IMR-90 (cell line): ENCODE results near the gene SLC34A3. TPM values are rescaled to one million over a fixed set of nuclear protein-coding genes. Genes with fewer than 3 reads are reported as not detected.
A peak's percentile ranks its signal among the peaks of the same experiment; 100 is the strongest.

Source experiments
- ATAC-seq: fragments of 200-7000 bp; cut with Tn5 transposase; 2 replicates; pipeline ENCODE4 v1.9.1; 2020; ENCODE audit warnings: low read depth, mild to moderate bottlenecking, moderate library complexity
- BruUV-seq: library from RNA; stranded (reverse); fragments of 400-500 nt; replicated peaks from 2 replicates; lab custom pipeline; 2021; lab: Mats Ljungman, UMichigan
- CTCF ChIA-PET: fragments of 300-600 bp; formaldehyde crosslinking; extraction: SDS; loops from one replicate; lab custom pipeline; 2021; ENCODE audit warnings: antibody characterized with exemption; lab: Yijun Ruan, JAX
- POLR2A ChIA-PET: fragments of 300-600 bp; sonication (Branson Sonifier 250); formaldehyde crosslinking; loops from one replicate; lab custom pipeline; 2022; ENCODE audit warnings: antibody characterized with exemption; ENCODE audit not compliant: unreplicated experiment; lab: Charles Lee
- DNase-seq: peaks from one replicate; pipeline ENCODE4 v3.0.0; 2013
- H2AFZ ChIP-seq: replicated peaks from 2 replicates; pipeline ENCODE3; 2013; ENCODE audit warnings: low read length, mild to moderate bottlenecking; ENCODE audit not compliant: poor library complexity
- H2AK5ac ChIP-seq: 2 replicates; pipeline ENCODE4 v1.6.1; 2013; ENCODE audit warnings: low read depth, low read length, inconsistent platforms
- H2AK9ac ChIP-seq: replicated peaks from 2 replicates; pipeline ENCODE3; 2013; ENCODE audit warnings: mild to moderate bottlenecking, low read depth, low read length, moderate library complexity; ENCODE audit not compliant: poor library complexity
- H2BK120ac ChIP-seq: 2 replicates; pipeline ENCODE4 v1.6.1; 2013; ENCODE audit warnings: low read depth, low read length, inconsistent platforms
- H2BK15ac ChIP-seq: 3 replicates; pipeline ENCODE4 v1.6.1; 2013; ENCODE audit warnings: low read depth, low read length, inconsistent platforms
- H2BK20ac ChIP-seq: 2 replicates; pipeline ENCODE4 v1.6.1; 2013; ENCODE audit warnings: low read depth, mild to moderate bottlenecking, inconsistent platforms, low read length, moderate library complexity
- H2BK5ac ChIP-seq: 2 replicates; pipeline ENCODE4 v1.6.1; 2013; ENCODE audit warnings: mild to moderate bottlenecking, low read depth, low read length, inconsistent platforms; ENCODE audit not compliant: poor library complexity, severe bottlenecking
- H3K14ac ChIP-seq: replicated peaks from 2 replicates; pipeline ENCODE4 v1.6.1; 2013; ENCODE audit warnings: low read depth, low read length, inconsistent platforms
- H3K18ac ChIP-seq: 2 replicates; pipeline ENCODE4 v1.6.1; 2013; ENCODE audit warnings: low read depth, low read length, control low read depth
- H3K23ac ChIP-seq: 2 replicates; pipeline ENCODE4 v1.6.1; 2013; ENCODE audit warnings: low read depth, low read length, inconsistent platforms
- H3K27ac ChIP-seq: 2 replicates; pipeline ENCODE4 v1.5.1; 2013; ENCODE audit warnings: mild to moderate bottlenecking, control low read depth, low read length; ENCODE audit not compliant: insufficient read depth
- H3K27me3 ChIP-seq: 2 replicates; pipeline ENCODE4 v1.6.1; 2013; ENCODE audit warnings: low read length; ENCODE audit not compliant: control insufficient read depth, insufficient read depth
- H3K36me3 ChIP-seq: 2 replicates; pipeline ENCODE4 v1.6.1; 2013; ENCODE audit warnings: low read length, mixed read lengths; ENCODE audit not compliant: control insufficient read depth, insufficient read depth
- H3K4ac ChIP-seq: 2 replicates; pipeline ENCODE4 v1.6.1; 2013; ENCODE audit warnings: low read depth, low read length, inconsistent platforms
- H3K4me1 ChIP-seq: 2 replicates; pipeline ENCODE4 v1.6.1; 2013; ENCODE audit warnings: low read length, mixed read lengths; ENCODE audit not compliant: control insufficient read depth, insufficient read depth
- H3K4me2 ChIP-seq: 2 replicates; pipeline ENCODE4 v1.6.1; 2013; ENCODE audit warnings: low read depth, mild to moderate bottlenecking, control low read depth, low read length, moderate library complexity
- H3K4me3 ChIP-seq: 2 replicates; pipeline ENCODE4 v1.5.1; 2013; ENCODE audit warnings: low read depth, mild to moderate bottlenecking, control low read depth, low read length, moderate library complexity; ENCODE audit not compliant: insufficient read depth
- H3K56ac ChIP-seq: 2 replicates; pipeline ENCODE4 v1.6.1; 2013; ENCODE audit warnings: low read length, inconsistent platforms; ENCODE audit not compliant: insufficient read depth; ENCODE audit errors: extremely low read depth
- H3K79me1 ChIP-seq, 2 experiments: 2 replicates each; pipeline ENCODE4 v1.6.1; 2013; ENCODE audit warnings: low read length in 2 of 2, inconsistent platforms in 1 of 2, low read depth in 1 of 2
- H3K9ac ChIP-seq: 2 replicates; pipeline ENCODE4 v1.6.1; 2013; ENCODE audit warnings: low read depth, low read length, control low read depth
- H3K9me1 ChIP-seq: 2 replicates; pipeline ENCODE4 v1.6.1; 2013; ENCODE audit warnings: low read length, inconsistent platforms; ENCODE audit not compliant: insufficient read depth
- H3K9me3 ChIP-seq: 2 replicates; pipeline ENCODE4 v1.6.1; 2013; ENCODE audit warnings: low read length; ENCODE audit not compliant: control insufficient read depth, insufficient read depth
- H4K20me1 ChIP-seq: 2 replicates; pipeline ENCODE4 v1.6.1; 2013; ENCODE audit warnings: low read length, inconsistent platforms; ENCODE audit not compliant: insufficient read depth
- H4K5ac ChIP-seq: 2 replicates; pipeline ENCODE4 v1.6.1; 2013; ENCODE audit warnings: mild to moderate bottlenecking, low read depth, low read length, control low read depth
- H4K8ac ChIP-seq, 2 experiments: 2 replicates each; pipeline ENCODE4 v1.6.1; 2013; ENCODE audit warnings: low read depth in 2 of 2, low read length in 2 of 2, control low read depth in 1 of 2, inconsistent platforms in 1 of 2
- H4K91ac ChIP-seq: 2 replicates; pipeline ENCODE4 v1.6.1; 2013; ENCODE audit warnings: low read depth, low read length, inconsistent platforms; ENCODE audit not compliant: insufficient read depth
- BHLHE40 ChIP-seq: fragments of 150-350 bp; IDR thresholded peaks from 2 replicates; pipeline ENCODE4 v1.6.1; 2016; ENCODE audit warnings: mild to moderate bottlenecking, low read depth, low read length
- CEBPB ChIP-seq: IDR thresholded peaks from 2 replicates; pipeline ENCODE4 v1.6.1; 2012; ENCODE audit warnings: low read depth, low read length, improper control_type of control experiment
- CHD1 ChIP-seq: IDR thresholded peaks from 2 replicates; pipeline ENCODE4 v1.6.1; 2012; ENCODE audit warnings: low read depth, low read length, improper control_type of control experiment
- CTCF ChIP-seq: conservative IDR thresholded peaks from 2 replicates; pipeline ENCODE4 v1.5.1; 2012; ENCODE audit warnings: mild to moderate bottlenecking, low read depth, low read length, improper control_type of control experiment
- FOS ChIP-seq: fragments of 150-350 bp; IDR thresholded peaks from 2 replicates; pipeline ENCODE4 v1.6.1; 2016; ENCODE audit warnings: low read depth, low read length
- MAFK ChIP-seq: IDR thresholded peaks from 2 replicates; pipeline ENCODE4 v1.6.1; 2012; ENCODE audit warnings: low read depth, low read length, improper control_type of control experiment
- RCOR1 ChIP-seq: IDR thresholded peaks from 2 replicates; pipeline ENCODE4 v1.6.1; 2012; ENCODE audit warnings: mild to moderate bottlenecking, low read length, improper control_type of control experiment; ENCODE audit not compliant: insufficient replicate concordance
- RFX5 ChIP-seq: IDR thresholded peaks from 2 replicates; pipeline ENCODE4 v1.8.0; 2012; ENCODE audit warnings: low read depth, mild to moderate bottlenecking, low read length, moderate library complexity
- WGBS, 2 experiments: methylation state at CpG; one replicate each; pipeline versions ENCODE4 v1.1.5 to v1.1.7; 2013; ENCODE audit warnings: missing lambda C conversion rate in 2 of 2; ENCODE audit not compliant: insufficient read length in 1 of 2; ENCODE audit errors: extremely low coverage in 2 of 2; 5-methylcytosine and 5-hydroxymethylcytosine counted together
- dilution Hi-C: fragments of 300-500 bp; cut with HindIII; formaldehyde crosslinking; loops from one replicate; pipeline ENCODE4 v1.14.3; 2018; ENCODE audit warnings: low sequenced_read_pairs; ENCODE audit not compliant: unreplicated experiment
- in situ Hi-C: fragments of 300-500 bp; cut with MboI; formaldehyde crosslinking; loops from 3 replicates; pipeline ENCODE4 v1.14.3; 2019; ENCODE audit warnings: low sequenced_read_pairs, inconsistent platforms, mixed read lengths
- intact Hi-C: fragments of 100-400 bp; cut with micrococcal nuclease; formaldehyde crosslinking; loops from 2 replicates; pipeline ENCODE4 v1.10.0; 2022
- polyA plus RNA-seq, 3 experiments: library from polyadenylated mRNA; depleted of rRNA; stranded (reverse); fragments of >200 nt; gene quantifications; 2 replicates each; pipeline ENCODE4 v1.2.3, GENCODE V29; 2012; ENCODE audit warnings: low replicate concordance in 1 of 3
- total RNA-seq: library from RNA; depleted of rRNA; stranded (reverse); fragments of >200 nt; gene quantifications from 2 replicates; pipeline ENCODE4 v1.2.3, GENCODE V29; 2012
- TF ChIP-seq, protein P1 (sequence below): fragments of 150-350 bp; IDR thresholded peaks from 2 replicates; pipeline ENCODE4 v1.6.1; 2016; ENCODE audit warnings: low read depth, mild to moderate bottlenecking, low read length, moderate library complexity, borderline replicate concordance

Gene SLC34A3
- total and polyA plus RNA-seq, 2 of the 4 experiments (the other 2 are of a cell fraction), result not detected

DNA sequence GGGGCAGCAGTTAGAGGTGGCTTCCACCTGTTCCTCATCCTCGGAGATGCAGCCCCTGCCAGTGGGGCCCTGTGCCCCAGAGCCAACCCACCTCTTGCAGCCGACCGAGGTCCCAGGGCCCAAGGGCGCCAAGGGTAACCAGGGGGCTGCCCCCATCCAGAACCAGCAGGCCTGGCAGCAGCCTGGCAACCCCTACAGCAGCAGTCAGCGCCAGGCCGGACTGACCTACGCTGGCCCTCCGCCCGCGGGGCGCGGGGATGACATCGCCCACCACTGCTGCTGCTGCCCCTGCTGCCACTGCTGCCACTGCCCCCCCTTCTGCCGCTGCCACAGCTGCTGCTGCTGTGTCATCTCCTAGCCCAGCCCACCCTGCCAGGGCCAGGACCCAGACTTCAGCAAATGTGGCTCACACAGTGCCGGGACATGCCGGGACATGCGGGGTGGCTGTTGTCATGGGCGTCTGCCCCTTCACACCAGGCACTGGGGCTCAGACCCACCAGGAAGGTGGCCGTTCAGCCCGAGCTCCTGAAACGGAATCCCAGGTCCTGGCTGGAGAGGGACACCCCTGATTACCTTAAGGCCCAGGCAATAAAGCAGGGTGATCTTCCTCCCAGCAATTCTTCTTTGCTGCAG is 4.9 kb upstream of the SLC34A3 start:
- no peaks in the 10 kb centered on the region for H3K36me3 ChIP-seq
- DNase-seq (no peak), ATAC-seq (no peak)
- no peak overlapping the region for H3K14ac ChIP-seq
- H3K79me1 ChIP-seq, result no peaks in the 10 kb centered on the region
- no peak overlapping the region for H2BK15ac ChIP-seq
- H3K27ac ChIP-seq, result no peak overlapping the region
- no peak overlapping the region for H4K91ac ChIP-seq
- H3K9me3 ChIP-seq, result no peaks in the 10 kb centered on the region
- no peaks in the 10 kb centered on the region for H3K9me1 ChIP-seq
- no peaks in the 10 kb centered on the region for H4K20me1 ChIP-seq
- no peak overlapping the region for H2AK5ac ChIP-seq
- dilution Hi-C loops (no loop called here), intact Hi-C loops (loop anchor here (2.0 kb wide), 1 partner anchor 179 kb away; the partner anchor contains the start of gene NPDC1), in situ Hi-C loops (loop anchor here (5.0 kb wide), 1 partner anchor 104 kb away; no protein-coding TSS in a partner anchor)
- H2BK20ac ChIP-seq, result no peak overlapping the region
- H3K9ac ChIP-seq, result no peak overlapping the region
- TF ChIP-seq CHD1, result no peak
- no peak for TF ChIP-seq CEBPB
- TF ChIP-seq FOS, result no peak
- no peak for TF ChIP-seq RFX5
- TF ChIP-seq RCOR1, result no peak
- TF ChIP-seq, protein P1, sequence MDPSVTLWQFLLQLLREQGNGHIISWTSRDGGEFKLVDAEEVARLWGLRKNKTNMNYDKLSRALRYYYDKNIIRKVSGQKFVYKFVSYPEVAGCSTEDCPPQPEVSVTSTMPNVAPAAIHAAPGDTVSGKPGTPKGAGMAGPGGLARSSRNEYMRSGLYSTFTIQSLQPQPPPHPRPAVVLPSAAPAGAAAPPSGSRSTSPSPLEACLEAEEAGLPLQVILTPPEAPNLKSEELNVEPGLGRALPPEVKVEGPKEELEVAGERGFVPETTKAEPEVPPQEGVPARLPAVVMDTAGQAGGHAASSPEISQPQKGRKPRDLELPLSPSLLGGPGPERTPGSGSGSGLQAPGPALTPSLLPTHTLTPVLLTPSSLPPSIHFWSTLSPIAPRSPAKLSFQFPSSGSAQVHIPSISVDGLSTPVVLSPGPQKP, result no peak
- TF ChIP-seq CTCF, result no peak
- no peak for TF ChIP-seq MAFK
- no peak for TF ChIP-seq BHLHE40
- no peak overlapping the region for H3K4me2 ChIP-seq
- POLR2A ChIA-PET, result no interaction called here
- H2BK5ac ChIP-seq, result no peak overlapping the region
- H3K4me1 ChIP-seq, result peaks cover 13% of the 10 kb centered on the region
- no peak overlapping the region for H3K23ac ChIP-seq
- 87% methylated on average over 10 of the region's 21 CpGs; no CpG with 5 or more reads in 1 of the 2 experiments for WGBS, 2 experiments
- H3K4me3 ChIP-seq, result no peak overlapping the region
- no peak overlapping the region for H2AFZ ChIP-seq
- peak overlapping the region; percentile 31 for H2AK9ac ChIP-seq
- no peak overlapping the region for H3K18ac ChIP-seq
- CTCF ChIA-PET, result no interaction called here
- H3K4ac ChIP-seq, result no peak overlapping the region
- H4K8ac ChIP-seq, result no peak overlapping the region
- no peak overlapping the region for H2BK120ac ChIP-seq
- H4K5ac ChIP-seq, result no peak overlapping the region
- H3K27me3 ChIP-seq, result no peaks in the 10 kb centered on the region; the same call in 1 of the 2 replicates
- H3K56ac ChIP-seq, result no peak overlapping the region
- BruUV-seq, result no TSS peak
